ENCODE data around the gene PANK4.
"Not testable (repeated sequence)": the region's sequence is repeated elsewhere in the genome, so short reads cannot be mapped to it uniquely, and the experiment has no call there.

Gene PANK4

DNA sequence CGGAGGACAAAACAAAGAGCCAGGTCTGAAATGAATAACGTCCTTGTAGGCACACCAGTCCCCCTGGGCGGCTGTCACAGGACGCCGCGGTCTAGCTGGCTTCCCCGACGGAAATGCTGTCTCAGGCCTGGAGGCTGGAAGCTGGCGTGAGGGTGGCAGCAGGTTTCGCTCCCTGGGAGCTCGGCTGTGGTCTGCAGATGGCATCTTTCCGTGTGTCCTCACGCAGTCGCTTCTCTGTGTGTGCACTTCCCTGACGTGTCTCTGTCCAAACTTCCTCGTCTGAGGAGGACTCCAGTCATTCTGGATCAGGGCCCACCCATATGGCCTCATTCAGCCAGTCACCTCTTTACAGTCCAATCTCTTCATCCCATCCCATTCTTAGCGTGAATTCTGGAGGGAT lies 43.9 kb upstream of the PANK4 start:
- H3K4me1 ChIP-seq (ENCODE audit: insufficient read depth, poor library complexity, severe bottlenecking): no peaks in the 10 kb centered on the region
- ATAC-seq (ENCODE audit: low read depth): no peak
- H3K36me3 ChIP-seq (ENCODE audit: low read depth): no peaks in the 10 kb centered on the region
- DNase-seq (ENCODE audit: low spot score): no peak
- TF ChIP-seq, protein P1, sequence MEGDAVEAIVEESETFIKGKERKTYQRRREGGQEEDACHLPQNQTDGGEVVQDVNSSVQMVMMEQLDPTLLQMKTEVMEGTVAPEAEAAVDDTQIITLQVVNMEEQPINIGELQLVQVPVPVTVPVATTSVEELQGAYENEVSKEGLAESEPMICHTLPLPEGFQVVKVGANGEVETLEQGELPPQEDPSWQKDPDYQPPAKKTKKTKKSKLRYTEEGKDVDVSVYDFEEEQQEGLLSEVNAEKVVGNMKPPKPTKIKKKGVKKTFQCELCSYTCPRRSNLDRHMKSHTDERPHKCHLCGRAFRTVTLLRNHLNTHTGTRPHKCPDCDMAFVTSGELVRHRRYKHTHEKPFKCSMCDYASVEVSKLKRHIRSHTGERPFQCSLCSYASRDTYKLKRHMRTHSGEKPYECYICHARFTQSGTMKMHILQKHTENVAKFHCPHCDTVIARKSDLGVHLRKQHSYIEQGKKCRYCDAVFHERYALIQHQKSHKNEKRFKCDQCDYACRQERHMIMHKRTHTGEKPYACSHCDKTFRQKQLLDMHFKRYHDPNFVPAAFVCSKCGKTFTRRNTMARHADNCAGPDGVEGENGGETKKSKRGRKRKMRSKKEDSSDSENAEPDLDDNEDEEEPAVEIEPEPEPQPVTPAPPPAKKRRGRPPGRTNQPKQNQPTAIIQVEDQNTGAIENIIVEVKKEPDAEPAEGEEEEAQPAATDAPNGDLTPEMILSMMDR (IDR thresholded peaks at IDR 0.05; ENCODE audit: poor library complexity, severe bottlenecking): no peak
- peaks cover 11% of the 10 kb centered on the region for H3K27me3 ChIP-seq (ENCODE audit: insufficient read depth, poor library complexity, severe bottlenecking)
- H3K9me3 ChIP-seq (ENCODE audit: severe bottlenecking): no peaks in the 10 kb centered on the region
- H3K27ac ChIP-seq (ENCODE audit: poor library complexity, severe bottlenecking): no peak overlapping the region
- H3K4me3 ChIP-seq (ENCODE audit: severe bottlenecking): no peak overlapping the region

DNA sequence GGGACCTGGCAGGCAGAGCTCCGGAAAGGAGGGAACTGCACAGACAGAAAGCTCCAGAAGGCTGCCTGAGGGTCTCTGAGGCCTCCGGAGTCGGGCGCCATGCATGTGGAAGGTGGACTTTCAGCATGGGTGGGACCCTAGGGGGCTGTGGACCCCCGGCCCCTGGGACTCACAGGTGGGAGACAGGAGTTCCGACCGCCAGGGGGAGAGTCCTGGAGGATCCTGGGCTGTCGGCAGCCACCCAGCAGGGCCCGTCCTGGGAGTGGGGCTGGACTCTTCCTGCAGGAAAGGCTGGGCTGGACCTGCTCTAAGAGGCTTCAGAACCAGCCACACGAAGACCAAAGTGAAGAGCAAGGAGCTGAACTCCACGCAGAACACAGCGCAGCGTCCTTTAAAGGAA lies 43.3 kb upstream of the PANK4 start:
- not testable (repeated sequence) for ATAC-seq (ENCODE audit: low read depth); H3K4me1 ChIP-seq (ENCODE audit: insufficient read depth, poor library complexity, severe bottlenecking); H3K27ac ChIP-seq (ENCODE audit: poor library complexity, severe bottlenecking); H3K9me3 ChIP-seq (ENCODE audit: severe bottlenecking); DNase-seq (ENCODE audit: low spot score); H3K36me3 ChIP-seq (ENCODE audit: low read depth); H3K4me3 ChIP-seq (ENCODE audit: severe bottlenecking)
- H3K27me3 ChIP-seq (ENCODE audit: insufficient read depth, poor library complexity, severe bottlenecking): peaks cover 11% of the 10 kb centered on the region

DNA sequence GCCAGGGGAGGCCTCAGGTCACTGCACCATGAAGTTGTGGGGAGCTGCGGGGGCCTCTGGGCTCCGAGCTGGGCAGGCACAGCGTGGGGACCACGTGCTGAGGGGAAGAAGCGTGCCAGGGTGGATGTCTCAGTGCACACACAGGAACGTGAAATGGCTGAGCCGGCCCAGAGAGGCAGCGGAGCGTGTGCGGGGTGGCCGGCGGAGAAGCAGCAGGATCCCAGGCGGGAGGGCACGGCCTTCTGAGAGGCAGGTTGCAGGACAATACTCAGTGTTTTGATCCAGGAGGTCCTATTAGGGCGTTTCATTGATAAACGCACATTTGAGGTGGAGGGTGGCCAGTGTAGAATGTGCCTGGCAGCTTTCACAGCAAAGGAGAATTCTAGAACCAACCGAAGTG lies 42.7 kb upstream of the PANK4 start:
- no peaks in the 10 kb centered on the region for H3K36me3 ChIP-seq (ENCODE audit: low read depth)
- DNase-seq (ENCODE audit: low spot score) (no peak), ATAC-seq (ENCODE audit: low read depth) (no peak)
- TF ChIP-seq, protein P1 (IDR thresholded peaks at IDR 0.05; ENCODE audit: poor library complexity, severe bottlenecking): no peak
- peaks cover 11% of the 10 kb centered on the region for H3K27me3 ChIP-seq (ENCODE audit: insufficient read depth, poor library complexity, severe bottlenecking)
- no peak overlapping the region for H3K4me3 ChIP-seq (ENCODE audit: severe bottlenecking)
- H3K9me3 ChIP-seq (ENCODE audit: severe bottlenecking): no peaks in the 10 kb centered on the region
- no peaks in the 10 kb centered on the region for H3K4me1 ChIP-seq (ENCODE audit: insufficient read depth, poor library complexity, severe bottlenecking)
- H3K27ac ChIP-seq (ENCODE audit: poor library complexity, severe bottlenecking): no peak overlapping the region

DNA sequence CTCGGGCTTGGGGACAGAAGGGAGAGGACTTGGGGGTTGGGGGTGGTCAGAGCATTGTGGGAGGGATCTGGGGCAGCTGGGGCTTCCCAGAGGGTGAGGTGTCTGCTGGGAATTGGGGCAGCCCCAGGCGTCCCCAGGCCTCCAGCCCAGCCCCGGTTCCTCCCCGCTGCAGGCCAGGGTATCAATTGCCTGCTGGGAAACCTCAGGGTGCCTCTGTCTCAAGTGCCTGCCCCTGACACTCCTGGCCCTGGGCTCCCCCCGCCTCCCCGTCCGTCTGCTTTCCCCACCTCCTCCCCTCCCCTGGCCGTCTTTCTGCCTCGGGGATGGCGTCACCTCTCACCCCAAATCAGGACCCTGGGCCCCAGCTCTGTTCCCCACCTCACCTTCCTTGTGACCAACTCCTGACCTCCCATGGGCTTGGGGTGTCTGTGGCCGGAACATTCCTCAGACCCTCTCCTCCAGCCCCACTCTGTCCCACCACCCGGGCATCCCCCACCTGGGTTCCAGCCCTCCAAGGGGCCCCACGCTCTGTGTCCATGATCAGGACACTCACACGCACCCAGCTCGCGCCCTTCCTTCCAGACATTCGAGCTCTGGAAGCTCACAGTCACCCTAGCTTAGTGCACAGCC lies 41.9 kb upstream of the PANK4 start:
- ATAC-seq (ENCODE audit: low read depth); H3K4me1 ChIP-seq (ENCODE audit: insufficient read depth, poor library complexity, severe bottlenecking); H3K36me3 ChIP-seq (ENCODE audit: low read depth); H3K9me3 ChIP-seq (ENCODE audit: severe bottlenecking); H3K4me3 ChIP-seq (ENCODE audit: severe bottlenecking); DNase-seq (ENCODE audit: low spot score); H3K27ac ChIP-seq (ENCODE audit: poor library complexity, severe bottlenecking): not testable (repeated sequence)
- peaks cover 11% of the 10 kb centered on the region for H3K27me3 ChIP-seq (ENCODE audit: insufficient read depth, poor library complexity, severe bottlenecking)

DNA sequence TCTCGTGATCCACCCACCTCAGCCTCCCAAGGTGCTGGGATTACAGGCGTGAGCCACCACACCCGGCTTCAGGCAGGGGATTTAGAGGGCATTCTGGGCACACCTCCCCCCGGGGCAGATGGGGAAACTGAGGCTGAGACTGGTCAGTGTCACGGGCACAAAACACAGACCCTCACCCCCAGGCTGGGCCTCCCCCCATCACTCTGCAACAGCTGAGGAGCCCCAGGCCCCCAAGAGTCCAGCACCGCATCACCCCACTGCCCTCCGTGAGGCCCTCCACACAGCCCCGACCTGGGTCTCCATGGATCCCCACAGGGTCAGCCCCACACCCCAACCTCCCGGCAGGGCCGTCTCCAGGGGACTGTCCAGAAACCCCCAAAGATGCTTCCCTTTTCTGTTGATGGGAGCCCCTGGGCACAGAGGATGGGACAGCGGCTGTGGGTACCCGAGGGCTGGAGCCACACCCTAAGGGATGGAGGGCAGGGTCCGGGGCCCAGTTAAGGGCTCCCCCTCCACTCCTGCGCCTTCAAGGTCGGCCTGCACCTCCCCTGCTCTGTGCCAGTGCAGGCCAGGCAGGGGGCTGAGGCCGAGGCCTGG lies 40.8 kb upstream of the PANK4 start:
- ATAC-seq (ENCODE audit: low read depth): no peak
- Histone ChIP-seq H3K4me1 (ENCODE audit: insufficient read depth, poor library complexity, severe bottlenecking) (no peaks in the 10 kb centered on the region), H3K9me3 (ENCODE audit: severe bottlenecking) (no peaks in the 10 kb centered on the region), H3K27me3 (ENCODE audit: insufficient read depth, poor library complexity, severe bottlenecking) (peaks cover 11% of the 10 kb centered on the region), H3K36me3 (ENCODE audit: low read depth) (no peaks in the 10 kb centered on the region), H3K27ac (ENCODE audit: poor library complexity, severe bottlenecking) (no peak overlapping the region), H3K4me3 (ENCODE audit: severe bottlenecking) (no peak overlapping the region)
- TF ChIP-seq, protein P1 (IDR thresholded peaks at IDR 0.05; ENCODE audit: poor library complexity, severe bottlenecking): no peak
- no peak for DNase-seq (ENCODE audit: low spot score)

Data from RWPE2 (cell line).